GM23338 (cell line): ENCODE results near the gene BTBD9. TPM values are rescaled to one million over a fixed set of nuclear protein-coding genes. Genes with fewer than 3 reads are reported as not detected.
A peak's percentile ranks its signal among the peaks of the same experiment; 100 is the strongest.

ENCODE experiments used
- ATAC-seq: fragments of 200-7000 bp; cut with Tn5 transposase; 3 replicates; pipeline ENCODE4 v1.9.1; 2020
- DNase-seq: peaks from one replicate; pipeline ENCODE4 v3.0.0-alpha.2; 2015; ENCODE audit warnings: low spot score
- H2AFZ ChIP-seq: fragments of 200-600 bp; sonication (generic); 2 replicates; pipeline ENCODE4 v1.8.0; 2016; ENCODE audit warnings: antibody characterized with exemption, mild to moderate bottlenecking, moderate library complexity
- H3F3A ChIP-seq: fragments of 200-600 bp; sonication (generic); replicated peaks from 2 replicates; pipeline ENCODE4 v1.8.0; 2017; ENCODE audit warnings: antibody characterized with exemption, mixed run types, low read depth
- H3K27ac ChIP-seq: fragments of 200-600 bp; sonication (generic); 2 replicates; pipeline ENCODE4 v1.6.1; 2016; ENCODE audit warnings: low read depth
- H3K27me3 ChIP-seq: fragments of 200-600 bp; sonication (generic); 2 replicates; pipeline ENCODE4 v1.8.0; 2016; ENCODE audit warnings: mild to moderate bottlenecking, mixed run types, moderate library complexity; ENCODE audit not compliant: insufficient read depth
- H3K36me3 ChIP-seq: fragments of 200-600 bp; sonication (generic); 2 replicates; pipeline ENCODE4 v1.8.0; 2016; ENCODE audit warnings: mild to moderate bottlenecking; ENCODE audit not compliant: insufficient read depth
- H3K4me1 ChIP-seq: fragments of 200-600 bp; sonication (generic); 2 replicates; pipeline ENCODE4 v1.8.0; 2016; ENCODE audit warnings: mild to moderate bottlenecking, moderate library complexity; ENCODE audit not compliant: insufficient read depth
- H3K4me2 ChIP-seq: fragments of 200-600 bp; sonication (generic); 2 replicates; pipeline ENCODE4 v1.7.1; 2017; ENCODE audit warnings: mixed run types
- H3K4me3 ChIP-seq: fragments of 200-600 bp; sonication (generic); 2 replicates; pipeline ENCODE4 v1.6.1; 2016; ENCODE audit warnings: mixed run types
- H3K79me2 ChIP-seq: fragments of 200-600 bp; sonication (generic); replicated peaks from 2 replicates; pipeline ENCODE4 v1.8.0; 2017; ENCODE audit warnings: mild to moderate bottlenecking; ENCODE audit not compliant: insufficient read depth
- H3K9me2 ChIP-seq: fragments of 200-600 bp; sonication (generic); 2 replicates; pipeline ENCODE4 v1.8.0; 2017; ENCODE audit not compliant: insufficient read depth
- H4K20me1 ChIP-seq: fragments of 200-600 bp; sonication (generic); replicated peaks from 2 replicates; pipeline ENCODE4 v1.8.0; 2017; ENCODE audit warnings: mild to moderate bottlenecking; ENCODE audit not compliant: insufficient read depth
- H3K27ac Mint-ChIP-seq: 2 replicates; pipeline ENCODE4 v1.8.0; 2020; ENCODE audit warnings: inconsistent platforms, mild to moderate bottlenecking, moderate library complexity, mixed read lengths
- H3K27me3 Mint-ChIP-seq: 3 replicates; pipeline ENCODE4 v1.8.0; 2022; ENCODE audit warnings: low read depth, mild to moderate bottlenecking, moderate library complexity, mixed read lengths, inconsistent platforms; ENCODE audit not compliant: insufficient read depth, poor library complexity
- H3K36me3 Mint-ChIP-seq: 3 replicates; pipeline ENCODE4 v1.8.0; 2021; ENCODE audit warnings: low read depth, mild to moderate bottlenecking, inconsistent platforms, moderate library complexity, mixed read lengths
- H3K4me1 Mint-ChIP-seq: 3 replicates; pipeline ENCODE4 v1.8.0; 2020; ENCODE audit warnings: mild to moderate bottlenecking, inconsistent platforms, mixed read lengths
- H3K4me3 Mint-ChIP-seq: 3 replicates; pipeline ENCODE4 v1.8.0; 2021; ENCODE audit warnings: moderate library complexity, mild to moderate bottlenecking, inconsistent platforms, mixed read lengths
- H3K9me3 Mint-ChIP-seq: 3 replicates; pipeline ENCODE4 v1.8.0; 2020; ENCODE audit warnings: moderate library complexity, mild to moderate bottlenecking, inconsistent platforms, mixed read lengths
- EZH2 ChIP-seq: fragments of 200-600 bp; sonication (generic); IDR thresholded peaks from one replicate; pipeline ENCODE4 v1.8.0; 2017; ENCODE audit warnings: antibody characterized with exemption, mild to moderate bottlenecking, low read depth; ENCODE audit not compliant: unreplicated experiment
- STAT1 ChIP-seq: IDR thresholded peaks from one replicate; pipeline ENCODE4 v1.6.1; 2016; ENCODE audit warnings: antibody characterized with exemption; ENCODE audit not compliant: unreplicated experiment
- polyA plus RNA-seq: library from polyadenylated mRNA; unstranded; fragments of >200 nt; fragmentation: Nextera tagmentation; extraction: Ambion mirVana; gene quantifications from 2 replicates; pipeline ENCODE4 v1.2.1, GENCODE V29; 2016
- total RNA-seq: library from RNA; depleted of rRNA; stranded (reverse); fragments of >200 nt; shearing (Covaris generic); gene quantifications from 2 replicates; pipeline ENCODE4 v1.2.3, GENCODE V29; 2014
- TF ChIP-seq, protein P1 (sequence below): IDR thresholded peaks from one replicate; pipeline ENCODE4 v1.6.1; 2018; ENCODE audit warnings: antibody characterized with exemption; ENCODE audit not compliant: unreplicated experiment
- TF ChIP-seq, protein P2 (sequence below): fragments of 250-450 bp; sonication (Bioruptor Pico); IDR thresholded peaks from 2 replicates; pipeline ENCODE4 v1.5.0; 2020; ENCODE audit warnings: mild to moderate bottlenecking, moderate library complexity

BTBD9 gene
- total and polyA plus RNA-seq, 2 experiments from 2014 or later: 4.2 to 5.3 TPM

DNA sequence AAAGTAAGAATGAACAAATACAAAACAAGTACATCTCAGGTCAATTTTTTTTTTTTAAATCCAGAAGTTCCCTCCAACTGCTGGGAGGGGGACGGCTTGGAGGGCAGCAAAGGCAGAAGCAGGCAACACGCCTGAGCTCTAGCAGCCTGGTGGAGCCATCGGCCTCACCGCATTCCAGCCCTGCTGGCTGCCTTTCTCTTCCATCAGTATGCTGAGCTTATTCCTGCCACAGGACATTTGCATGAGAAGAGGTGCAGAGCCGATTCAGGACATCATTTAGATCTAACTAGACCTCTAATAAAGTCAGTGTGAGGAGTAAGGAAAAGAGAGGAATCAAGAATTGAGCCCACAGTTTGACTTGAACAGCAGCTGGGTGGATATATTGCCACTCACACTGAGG, 501.4 kb downstream of the BTBD9 start (continued):
- TF ChIP-seq EZH2 (no peak), STAT1 (no peak)
- TF ChIP-seq, protein P1, sequence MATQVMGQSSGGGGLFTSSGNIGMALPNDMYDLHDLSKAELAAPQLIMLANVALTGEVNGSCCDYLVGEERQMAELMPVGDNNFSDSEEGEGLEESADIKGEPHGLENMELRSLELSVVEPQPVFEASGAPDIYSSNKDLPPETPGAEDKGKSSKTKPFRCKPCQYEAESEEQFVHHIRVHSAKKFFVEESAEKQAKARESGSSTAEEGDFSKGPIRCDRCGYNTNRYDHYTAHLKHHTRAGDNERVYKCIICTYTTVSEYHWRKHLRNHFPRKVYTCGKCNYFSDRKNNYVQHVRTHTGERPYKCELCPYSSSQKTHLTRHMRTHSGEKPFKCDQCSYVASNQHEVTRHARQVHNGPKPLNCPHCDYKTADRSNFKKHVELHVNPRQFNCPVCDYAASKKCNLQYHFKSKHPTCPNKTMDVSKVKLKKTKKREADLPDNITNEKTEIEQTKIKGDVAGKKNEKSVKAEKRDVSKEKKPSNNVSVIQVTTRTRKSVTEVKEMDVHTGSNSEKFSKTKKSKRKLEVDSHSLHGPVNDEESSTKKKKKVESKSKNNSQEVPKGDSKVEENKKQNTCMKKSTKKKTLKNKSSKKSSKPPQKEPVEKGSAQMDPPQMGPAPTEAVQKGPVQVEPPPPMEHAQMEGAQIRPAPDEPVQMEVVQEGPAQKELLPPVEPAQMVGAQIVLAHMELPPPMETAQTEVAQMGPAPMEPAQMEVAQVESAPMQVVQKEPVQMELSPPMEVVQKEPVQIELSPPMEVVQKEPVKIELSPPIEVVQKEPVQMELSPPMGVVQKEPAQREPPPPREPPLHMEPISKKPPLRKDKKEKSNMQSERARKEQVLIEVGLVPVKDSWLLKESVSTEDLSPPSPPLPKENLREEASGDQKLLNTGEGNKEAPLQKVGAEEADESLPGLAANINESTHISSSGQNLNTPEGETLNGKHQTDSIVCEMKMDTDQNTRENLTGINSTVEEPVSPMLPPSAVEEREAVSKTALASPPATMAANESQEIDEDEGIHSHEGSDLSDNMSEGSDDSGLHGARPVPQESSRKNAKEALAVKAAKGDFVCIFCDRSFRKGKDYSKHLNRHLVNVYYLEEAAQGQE: no peak

DNA sequence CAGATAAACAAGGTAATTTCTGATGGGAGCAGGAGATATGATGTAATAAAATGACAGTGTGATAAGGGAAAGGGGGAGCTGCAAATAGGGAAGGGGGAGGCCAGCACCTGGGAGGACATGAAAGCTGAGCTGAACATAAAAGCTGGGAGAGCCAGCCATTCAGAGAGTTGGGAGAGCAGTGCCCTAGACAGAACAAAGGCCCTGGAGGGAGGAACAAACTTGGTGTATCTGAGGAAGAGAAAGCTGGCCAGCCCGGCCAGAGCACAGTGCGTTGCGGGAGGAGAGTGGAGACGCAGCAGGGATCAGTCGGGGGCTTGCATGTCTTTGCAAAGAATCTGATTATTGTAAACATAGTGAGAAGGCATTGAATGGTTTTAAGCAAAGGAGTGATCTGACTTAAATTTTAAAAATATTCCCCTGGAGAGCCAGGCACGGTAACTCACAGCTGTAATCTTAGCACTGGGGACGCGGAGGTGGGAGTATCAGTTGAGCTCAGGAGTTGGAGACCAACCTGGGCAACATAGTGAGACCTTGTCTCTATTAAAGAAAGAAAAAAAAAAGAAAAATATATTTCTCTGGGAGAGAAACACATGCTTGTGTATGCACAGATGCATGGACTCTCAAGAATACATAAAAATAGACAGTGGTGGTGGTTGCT, 502.0 kb downstream of the BTBD9 start:
- no peaks in the 10 kb centered on the region for H3F3A ChIP-seq
- peak overlapping the region; percentile 80 for H3K27ac ChIP-seq
- peaks cover 33% of the 10 kb centered on the region for H3K4me1 ChIP-seq
- no peaks in the 10 kb centered on the region for H3K36me3 ChIP-seq
- Mint-ChIP-seq H3K27me3 (peaks cover 2% of the 10 kb centered on the region), H3K4me1 (peaks cover 55% of the 10 kb centered on the region), H3K9me3 (no peaks in the 10 kb centered on the region; the same call in 2 of the 3 replicates), H3K36me3 (peaks cover 3% of the 10 kb centered on the region; the same call in 1 of the 3 replicates), H3K4me3 (peak overlapping the region; percentile 55), H3K27ac (peak overlapping the region; percentile 95)
- peak overlapping the region; percentile 60 for H3K4me2 ChIP-seq
- 0 out of 2 replicates have a peak, but pooled peaks cover 3% of the 10 kb centered on the region for H3K9me2 ChIP-seq
- DNase-seq (peak; percentile 78), ATAC-seq (peak; percentile 93)
- H2AFZ ChIP-seq: no peak overlapping the region
- TF ChIP-seq, protein P1: no peak
- TF ChIP-seq, protein P2, sequence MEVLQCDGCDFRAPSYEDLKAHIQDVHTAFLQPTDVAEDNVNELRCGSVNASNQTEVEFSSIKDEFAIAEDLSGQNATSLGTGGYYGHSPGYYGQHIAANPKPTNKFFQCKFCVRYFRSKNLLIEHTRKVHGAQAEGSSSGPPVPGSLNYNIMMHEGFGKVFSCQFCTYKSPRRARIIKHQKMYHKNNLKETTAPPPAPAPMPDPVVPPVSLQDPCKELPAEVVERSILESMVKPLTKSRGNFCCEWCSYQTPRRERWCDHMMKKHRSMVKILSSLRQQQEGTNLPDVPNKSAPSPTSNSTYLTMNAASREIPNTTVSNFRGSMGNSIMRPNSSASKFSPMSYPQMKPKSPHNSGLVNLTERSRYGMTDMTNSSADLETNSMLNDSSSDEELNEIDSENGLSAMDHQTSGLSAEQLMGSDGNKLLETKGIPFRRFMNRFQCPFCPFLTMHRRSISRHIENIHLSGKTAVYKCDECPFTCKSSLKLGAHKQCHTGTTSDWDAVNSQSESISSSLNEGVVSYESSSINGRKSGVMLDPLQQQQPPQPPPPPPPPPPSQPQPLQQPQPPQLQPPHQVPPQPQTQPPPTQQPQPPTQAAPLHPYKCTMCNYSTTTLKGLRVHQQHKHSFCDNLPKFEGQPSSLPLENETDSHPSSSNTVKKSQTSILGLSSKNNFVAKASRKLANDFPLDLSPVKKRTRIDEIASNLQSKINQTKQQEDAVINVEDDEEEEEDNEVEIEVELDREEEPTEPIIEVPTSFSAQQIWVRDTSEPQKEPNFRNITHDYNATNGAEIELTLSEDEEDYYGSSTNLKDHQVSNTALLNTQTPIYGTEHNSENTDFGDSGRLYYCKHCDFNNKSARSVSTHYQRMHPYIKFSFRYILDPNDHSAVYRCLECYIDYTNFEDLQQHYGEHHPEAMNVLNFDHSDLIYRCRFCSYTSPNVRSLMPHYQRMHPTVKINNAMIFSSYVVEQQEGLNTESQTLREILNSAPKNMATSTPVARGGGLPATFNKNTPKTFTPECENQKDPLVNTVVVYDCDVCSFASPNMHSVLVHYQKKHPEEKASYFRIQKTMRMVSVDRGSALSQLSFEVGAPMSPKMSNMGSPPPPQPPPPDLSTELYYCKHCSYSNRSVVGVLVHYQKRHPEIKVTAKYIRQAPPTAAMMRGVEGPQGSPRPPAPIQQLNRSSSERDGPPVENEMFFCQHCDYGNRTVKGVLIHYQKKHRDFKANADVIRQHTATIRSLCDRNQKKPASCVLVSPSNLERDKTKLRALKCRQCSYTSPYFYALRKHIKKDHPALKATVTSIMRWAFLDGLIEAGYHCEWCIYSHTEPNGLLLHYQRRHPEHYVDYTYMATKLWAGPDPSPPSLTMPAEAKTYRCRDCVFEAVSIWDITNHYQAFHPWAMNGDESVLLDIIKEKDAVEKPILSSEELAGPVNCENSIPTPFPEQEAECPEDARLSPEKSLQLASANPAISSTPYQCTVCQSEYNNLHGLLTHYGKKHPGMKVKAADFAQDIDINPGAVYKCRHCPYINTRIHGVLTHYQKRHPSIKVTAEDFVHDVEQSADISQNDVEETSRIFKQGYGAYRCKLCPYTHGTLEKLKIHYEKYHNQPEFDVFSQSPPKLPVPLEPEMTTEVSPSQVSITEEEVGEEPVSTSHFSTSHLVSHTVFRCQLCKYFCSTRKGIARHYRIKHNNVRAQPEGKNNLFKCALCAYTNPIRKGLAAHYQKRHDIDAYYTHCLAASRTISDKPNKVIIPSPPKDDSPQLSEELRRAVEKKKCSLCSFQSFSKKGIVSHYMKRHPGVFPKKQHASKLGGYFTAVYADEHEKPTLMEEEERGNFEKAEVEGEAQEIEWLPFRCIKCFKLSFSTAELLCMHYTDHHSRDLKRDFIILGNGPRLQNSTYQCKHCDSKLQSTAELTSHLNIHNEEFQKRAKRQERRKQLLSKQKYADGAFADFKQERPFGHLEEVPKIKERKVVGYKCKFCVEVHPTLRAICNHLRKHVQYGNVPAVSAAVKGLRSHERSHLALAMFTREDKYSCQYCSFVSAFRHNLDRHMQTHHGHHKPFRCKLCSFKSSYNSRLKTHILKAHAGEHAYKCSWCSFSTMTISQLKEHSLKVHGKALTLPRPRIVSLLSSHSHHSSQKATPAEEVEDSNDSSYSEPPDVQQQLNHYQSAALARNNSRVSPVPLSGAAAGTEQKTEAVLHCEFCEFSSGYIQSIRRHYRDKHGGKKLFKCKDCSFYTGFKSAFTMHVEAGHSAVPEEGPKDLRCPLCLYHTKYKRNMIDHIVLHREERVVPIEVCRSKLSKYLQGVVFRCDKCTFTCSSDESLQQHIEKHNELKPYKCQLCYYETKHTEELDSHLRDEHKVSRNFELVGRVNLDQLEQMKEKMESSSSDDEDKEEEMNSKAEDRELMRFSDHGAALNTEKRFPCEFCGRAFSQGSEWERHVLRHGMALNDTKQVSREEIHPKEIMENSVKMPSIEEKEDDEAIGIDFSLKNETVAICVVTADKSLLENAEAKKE (CRISPR knock-in tag): peak; percentile 85
- no peaks in the 10 kb centered on the region for H3K27me3 ChIP-seq
- H3K79me2 ChIP-seq: peaks cover 6% of the 10 kb centered on the region; the same call in 1 of the 2 replicates
- H3K4me3 ChIP-seq: peak overlapping the region; percentile 29
- H4K20me1 ChIP-seq: no peaks in the 10 kb centered on the region; the same call in 1 of the 2 replicates
